SU-DHL-6 (cell line): ENCODE data around the gene GFRA4.

Experiments used
- H2AFZ ChIP-seq: fragments of 200-600 bp; sonication (generic); 2 replicates; pipeline ENCODE4 v1.6.1; 2014; ENCODE audit warnings: low read depth, mild to moderate bottlenecking, moderate library complexity, mixed read lengths, antibody characterized with exemption, low read length; ENCODE audit not compliant: severe bottlenecking
- H3F3A ChIP-seq: fragments of 200-600 bp; shearing (Covaris generic); 2 replicates; pipeline ENCODE4 v1.6.0; 2016; ENCODE audit warnings: antibody characterized with exemption, mild to moderate bottlenecking; ENCODE audit not compliant: insufficient read depth
- H3K27ac ChIP-seq: fragments of 200-600 bp; sonication (generic); 2 replicates; pipeline ENCODE4 v1.5.1; 2016; ENCODE audit warnings: low read depth, mild to moderate bottlenecking, low read length, moderate library complexity, mixed read lengths
- H3K27me3 ChIP-seq: fragments of 200-600 bp; sonication (generic), shearing (Covaris generic); 2 replicates; pipeline ENCODE4 v1.6.0; 2014; ENCODE audit warnings: mild to moderate bottlenecking, low read length
- H3K36me3 ChIP-seq: fragments of 200-600 bp; sonication (generic); 2 replicates; pipeline ENCODE4 v1.6.1; 2014; ENCODE audit warnings: mild to moderate bottlenecking, low read length, mixed read lengths
- H3K4me2 ChIP-seq: fragments of 300-600, 200-600 bp; shearing (Covaris generic), sonication (generic); 2 replicates; pipeline ENCODE4 v1.6.0; 2014; ENCODE audit warnings: low read length, low read depth, mild to moderate bottlenecking; ENCODE audit not compliant: poor library complexity, severe bottlenecking
- H3K4me3 ChIP-seq: fragments of 200-600 bp; sonication (generic); 2 replicates; pipeline ENCODE4 v1.5.1; 2014; ENCODE audit warnings: antibody characterized with exemption, low read length, mild to moderate bottlenecking, mixed read lengths; ENCODE audit not compliant: insufficient read depth, poor library complexity, severe bottlenecking
- H3K79me2 ChIP-seq: fragments of 200-600 bp; sonication (generic); 2 replicates; pipeline ENCODE4 v1.6.1; 2014; ENCODE audit warnings: mild to moderate bottlenecking, low read length, moderate library complexity; ENCODE audit not compliant: insufficient read depth
- H3K9ac ChIP-seq: fragments of 200-600 bp; sonication (generic); 2 replicates; pipeline ENCODE4 v1.7.0; 2014; ENCODE audit warnings: mild to moderate bottlenecking, low read length
- H3K9me2 ChIP-seq: fragments of 200-600 bp; sonication (generic); replicated peaks from 2 replicates; pipeline ENCODE4 v1.6.1; 2014; ENCODE audit warnings: low read length; ENCODE audit not compliant: insufficient read depth
- H3K9me3 ChIP-seq: fragments of 200-600 bp; sonication (generic); 2 replicates; pipeline ENCODE4 v1.6.1; 2014; ENCODE audit warnings: low read length, mixed read lengths; ENCODE audit not compliant: insufficient read depth
- H4K20me1 ChIP-seq: fragments of 200-600 bp; sonication (generic); 2 replicates; pipeline ENCODE4 v1.6.1; 2014; ENCODE audit warnings: low read depth, mild to moderate bottlenecking, antibody characterized with exemption, low read length, moderate library complexity, mixed read lengths
- EZH2phosphoT487 ChIP-seq: fragments of 200-600 bp; sonication (generic), shearing (Covaris generic); conservative IDR thresholded peaks from 2 replicates; pipeline ENCODE4 v1.6.1; 2018; ENCODE audit warnings: mild to moderate bottlenecking, antibody characterized with exemption, low read length, moderate library complexity, mixed read lengths
- TF ChIP-seq, protein P1 (sequence below): fragments of 200-600 bp; sonication (generic); IDR thresholded peaks from one replicate; pipeline ENCODE4 v1.5.1; 2017; ENCODE audit warnings: antibody characterized with exemption, mild to moderate bottlenecking, low read length, moderate library complexity; ENCODE audit not compliant: insufficient read depth, poor library complexity, severe bottlenecking

GFRA4 gene

DNA sequence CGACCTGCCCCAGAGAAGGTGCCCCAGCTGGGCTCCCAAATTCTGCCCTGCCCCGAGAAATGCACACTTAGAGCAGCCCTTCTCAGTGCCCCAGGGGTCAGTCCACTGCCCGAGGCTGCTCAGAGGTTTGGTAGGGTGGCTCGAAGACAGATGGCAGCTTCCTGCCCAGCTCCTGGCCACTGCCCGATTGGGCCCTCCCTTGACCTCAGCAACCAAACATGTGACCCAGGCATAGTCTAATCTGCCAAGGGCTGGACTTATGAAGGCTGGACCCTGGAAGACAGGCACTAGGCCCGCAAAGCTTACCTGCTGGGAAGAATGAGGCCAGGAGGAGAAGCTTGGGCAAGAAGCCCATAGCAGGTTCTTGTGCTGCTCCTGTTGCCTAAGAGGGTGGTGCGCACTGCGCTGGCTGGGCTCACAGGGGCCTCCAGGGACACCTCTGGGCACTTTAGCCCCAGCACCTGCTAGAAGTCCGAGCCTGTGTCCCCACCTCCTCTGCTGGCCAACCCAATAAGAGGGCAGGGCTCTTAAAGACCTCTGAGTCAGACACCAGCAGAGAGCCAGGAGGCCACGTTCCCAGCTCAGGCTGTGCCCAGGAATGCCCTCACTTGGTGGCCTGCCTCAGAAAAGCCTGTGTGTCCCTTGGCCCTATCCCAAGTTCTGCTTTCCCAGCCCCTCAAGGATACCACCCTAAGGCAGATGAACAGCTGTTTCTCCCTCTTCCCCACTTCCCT is 43.7 kb upstream of the GFRA4 start:
- no peak overlapping the region for H2AFZ ChIP-seq
- TF ChIP-seq EZH2phosphoT487: no peak
- TF ChIP-seq, protein P1, sequence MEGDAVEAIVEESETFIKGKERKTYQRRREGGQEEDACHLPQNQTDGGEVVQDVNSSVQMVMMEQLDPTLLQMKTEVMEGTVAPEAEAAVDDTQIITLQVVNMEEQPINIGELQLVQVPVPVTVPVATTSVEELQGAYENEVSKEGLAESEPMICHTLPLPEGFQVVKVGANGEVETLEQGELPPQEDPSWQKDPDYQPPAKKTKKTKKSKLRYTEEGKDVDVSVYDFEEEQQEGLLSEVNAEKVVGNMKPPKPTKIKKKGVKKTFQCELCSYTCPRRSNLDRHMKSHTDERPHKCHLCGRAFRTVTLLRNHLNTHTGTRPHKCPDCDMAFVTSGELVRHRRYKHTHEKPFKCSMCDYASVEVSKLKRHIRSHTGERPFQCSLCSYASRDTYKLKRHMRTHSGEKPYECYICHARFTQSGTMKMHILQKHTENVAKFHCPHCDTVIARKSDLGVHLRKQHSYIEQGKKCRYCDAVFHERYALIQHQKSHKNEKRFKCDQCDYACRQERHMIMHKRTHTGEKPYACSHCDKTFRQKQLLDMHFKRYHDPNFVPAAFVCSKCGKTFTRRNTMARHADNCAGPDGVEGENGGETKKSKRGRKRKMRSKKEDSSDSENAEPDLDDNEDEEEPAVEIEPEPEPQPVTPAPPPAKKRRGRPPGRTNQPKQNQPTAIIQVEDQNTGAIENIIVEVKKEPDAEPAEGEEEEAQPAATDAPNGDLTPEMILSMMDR: no peak
- no peak overlapping the region for H3K4me3 ChIP-seq
- no peaks in the 10 kb centered on the region for H3K9me2 ChIP-seq
- no peak overlapping the region for H3K9ac ChIP-seq
- no peaks in the 10 kb centered on the region for H3K36me3 ChIP-seq
- H3K27me3 ChIP-seq: no peaks in the 10 kb centered on the region
- H3K27ac ChIP-seq: no peak overlapping the region
- H3K79me2 ChIP-seq: no peaks in the 10 kb centered on the region
- no peaks in the 10 kb centered on the region for H3K9me3 ChIP-seq
- no peak overlapping the region for H3K4me2 ChIP-seq
- H3F3A ChIP-seq: no peaks in the 10 kb centered on the region
- H4K20me1 ChIP-seq: no peaks in the 10 kb centered on the region

- no peak overlapping the region for H2AFZ ChIP-seq
- H3K9ac ChIP-seq: no peak overlapping the region
- no peaks in the 10 kb centered on the region for H3K79me2 ChIP-seq
- no peaks in the 10 kb centered on the region for H4K20me1 ChIP-seq
- H3K27ac ChIP-seq: no peak overlapping the region
- no peaks in the 10 kb centered on the region for H3K27me3 ChIP-seq
- H3K4me2 ChIP-seq: no peak overlapping the region
- no peaks in the 10 kb centered on the region for H3K9me2 ChIP-seq
- no peaks in the 10 kb centered on the region for H3K9me3 ChIP-seq
- H3F3A ChIP-seq: no peaks in the 10 kb centered on the region
- no peaks in the 10 kb centered on the region for H3K36me3 ChIP-seq
- no peak overlapping the region for H3K4me3 ChIP-seq
- TF ChIP-seq EZH2phosphoT487: no peak
- TF ChIP-seq, protein P1: no peak
These were observed 43.0 kb upstream of the GFRA4 start for GRCh38 chr20:3705970-3706739.

GRCh38 chr20:3705491-3705969 is 42.3 kb upstream of the GFRA4 start:
- Histone ChIP-seq H3K79me2 (no peaks in the 10 kb centered on the region), H3K27ac (no peak overlapping the region), H3F3A (no peaks in the 10 kb centered on the region), H3K9me2 (no peaks in the 10 kb centered on the region), H3K9ac (no peak overlapping the region), H3K9me3 (no peaks in the 10 kb centered on the region), H4K20me1 (no peaks in the 10 kb centered on the region), H3K36me3 (no peaks in the 10 kb centered on the region), H3K4me3 (no peak overlapping the region), H2AFZ (no peak overlapping the region), H3K27me3 (no peaks in the 10 kb centered on the region), H3K4me2 (no peak overlapping the region)
- no peak for TF ChIP-seq EZH2phosphoT487
- TF ChIP-seq, protein P1: no peak
